Measurements from ENCODE around the gene LHPP.

The LHPP gene

GRCh38 chr10:124500757-124501156 is 39.1 kb downstream of the LHPP start:
- peak; percentile 21 for DNase-seq

GRCh38 chr10:124504711-124505110 is 43.1 kb downstream of the LHPP start:
- no peak for DNase-seq

GRCh38 chr10:124505279-124505678 is 43.7 kb downstream of the LHPP start:
- no peak for DNase-seq

GRCh38 chr10:124508070-124508667 is 46.5 kb downstream of the LHPP start:
- no peak for DNase-seq

- DNase-seq: no peak
Measured at GRCh38 chr10:124508907-124509454, 47.4 kb downstream of the LHPP start.

GRCh38 chr10:124509880-124510632 is 48.4 kb downstream of the LHPP start:
- no peak for DNase-seq

- no peak for DNase-seq
Measured at GRCh38 chr10:124510759-124511158, 49.1 kb downstream of the LHPP start.

GRCh38 chr10:124511205-124512039 is 49.8 kb downstream of the LHPP start:
- no peak for DNase-seq

- no peak for DNase-seq
Measured at GRCh38 chr10:124512040-124512428, 50.4 kb downstream of the LHPP start.

GRCh38 chr10:124512600-124512999 is 51.0 kb downstream of the LHPP start:
- no peak for DNase-seq

GRCh38 chr10:124515244-124515970 is 53.8 kb downstream of the LHPP start:
- DNase-seq: no peak

- no peak for DNase-seq
Measured at GRCh38 chr10:124516181-124516580, 54.6 kb downstream of the LHPP start.

GRCh38 chr10:124516746-124517397 is 55.2 kb downstream of the LHPP start:
- no peak for DNase-seq

GRCh38 chr10:124517461-124517860 is 55.8 kb downstream of the LHPP start:
- no peak for DNase-seq

- DNase-seq: no peak
Measured at GRCh38 chr10:124517931-124518330, 56.3 kb downstream of the LHPP start.

- DNase-seq: no peak
Measured at GRCh38 chr10:124518366-124518765, 56.7 kb downstream of the LHPP start.

- peak; percentile 89 for DNase-seq
Measured at GRCh38 chr10:124520558-124521428, 59.2 kb downstream of the LHPP start.

GRCh38 chr10:124521429-124521871 is 59.8 kb downstream of the LHPP start:
- no peak for DNase-seq

GRCh38 chr10:124522131-124522932 is 60.7 kb downstream of the LHPP start:
- no peak for DNase-seq

Data from suppressor macrophage treated with lipopolysaccharide for 4 hours (primary cell).